ENCODE results near the gene KCNA2.

DNA sequence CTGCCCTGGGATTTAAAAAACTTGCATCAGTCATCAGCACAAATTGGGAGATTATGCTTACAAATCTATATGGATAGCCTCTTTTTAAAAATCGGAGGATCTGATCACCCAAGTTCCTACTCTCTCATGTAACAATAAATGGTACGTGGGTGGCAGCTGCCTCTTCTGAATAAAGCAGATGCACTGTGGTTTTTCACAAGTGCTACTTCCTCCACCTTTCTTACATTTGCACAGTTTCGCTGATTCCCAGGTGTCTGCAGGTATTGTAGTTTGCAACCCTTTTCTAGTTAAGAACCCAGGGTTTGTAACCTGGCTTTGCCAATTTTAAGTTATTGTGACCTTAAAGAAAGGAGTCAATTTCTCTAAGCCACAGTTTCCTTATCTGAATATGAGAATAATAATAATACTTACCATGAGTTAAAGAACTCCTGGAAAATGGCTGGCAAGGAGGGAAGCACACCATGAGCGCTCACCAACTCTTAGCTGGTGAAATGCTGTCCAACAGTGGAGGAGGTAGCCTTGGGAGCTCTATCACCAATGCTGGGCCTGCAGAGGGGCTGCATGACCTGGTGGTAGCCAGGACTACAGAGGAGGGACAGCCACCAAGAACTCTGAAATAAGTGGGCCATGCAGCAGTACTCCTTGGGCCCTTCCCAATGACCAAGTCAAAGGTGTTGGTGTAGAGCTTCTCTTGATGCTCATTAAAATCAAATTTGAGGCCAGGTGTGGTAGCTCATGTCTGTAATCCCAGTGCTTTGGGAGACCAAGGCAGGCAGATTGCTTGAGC lies 30.2 kb upstream of the KCNA2 start:
- TF ChIP-seq CTCF (IDR thresholded peaks at IDR 0.05) = no peak
- no peak for TF ChIP-seq POLR2A (IDR thresholded peaks at IDR 0.05; ENCODE audit: low read depth)
- TF ChIP-seq POLR2AphosphoS5 (IDR thresholded peaks at IDR 0.05) = no peak
- no peak for TF ChIP-seq EP300 (IDR thresholded peaks at IDR 0.05)

Data from esophagus muscularis mucosa (tissue), 4 donors.